Activated CD4-positive, CD25-positive, alpha-beta regulatory T cell treated with anti-CD3 and anti-CD28 coated beads, Interleukin-2, amount 50 U/mL, for 16 hours (primary cell): Measurements from ENCODE around the gene KCNIP1.
"Not testable (repeated sequence)": the region's sequence is repeated elsewhere in the genome, so short reads cannot be mapped to it uniquely, and the experiment has no call there.

Source experiments
- DNase-seq: peaks from one replicate; pipeline ENCODE4 v3.0.0-alpha.2; 2020; ENCODE audit warnings: low read depth, low spot score

The KCNIP1 gene

GRCh38 chr5:170748951-170749471, 245.2 kb downstream of the KCNIP1 start:
- DNase-seq, result no peak

DNA sequence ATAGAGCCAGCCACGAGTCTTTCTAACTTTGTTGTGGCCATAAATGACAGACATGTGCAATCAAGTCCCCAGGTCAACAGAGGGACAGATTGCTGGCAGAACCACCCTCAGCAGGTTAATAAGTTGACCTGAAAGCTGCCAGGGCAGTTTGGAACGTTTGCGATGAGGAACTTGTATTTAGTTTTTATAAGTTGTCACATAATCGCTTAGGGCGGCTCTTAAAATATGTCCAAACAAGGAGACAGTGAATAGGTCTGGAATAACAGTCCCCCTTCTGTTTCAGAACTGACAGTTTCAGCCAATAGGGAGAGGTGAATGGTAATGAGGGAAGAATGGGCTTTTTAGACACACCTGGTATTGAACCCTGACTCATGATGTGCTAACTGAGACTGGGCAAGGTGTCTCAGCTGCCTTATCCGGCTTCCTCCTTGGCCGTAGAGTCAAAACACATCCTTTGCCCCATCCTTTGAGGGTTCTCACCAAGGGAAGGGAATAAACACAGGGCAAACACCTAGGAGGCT, 246.2 kb downstream of the KCNIP1 start:
- DNase-seq, result no peak

GRCh38 chr5:170750791-170751190, 247.0 kb downstream of the KCNIP1 start:
- no peak for DNase-seq

DNA sequence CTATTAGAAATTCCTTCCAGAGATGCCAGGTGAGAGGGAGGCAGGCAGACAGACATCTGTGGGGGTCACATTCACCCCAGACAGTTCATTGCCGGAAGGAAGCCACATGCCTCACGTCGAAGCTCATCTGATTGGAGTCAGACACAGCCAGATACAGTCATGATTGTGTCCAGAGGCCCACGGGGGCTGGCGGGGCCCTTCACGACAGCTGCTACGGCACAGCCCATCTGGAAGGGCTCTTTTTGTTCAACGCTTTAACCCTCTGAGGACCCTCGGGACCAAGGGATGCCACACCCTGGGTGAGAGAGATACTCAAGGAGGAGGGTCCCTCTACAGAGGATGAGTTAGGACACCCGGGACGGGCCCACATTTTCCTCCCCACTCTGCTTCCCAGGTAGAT, 247.8 kb downstream of the KCNIP1 start:
- no peak for DNase-seq

DNA sequence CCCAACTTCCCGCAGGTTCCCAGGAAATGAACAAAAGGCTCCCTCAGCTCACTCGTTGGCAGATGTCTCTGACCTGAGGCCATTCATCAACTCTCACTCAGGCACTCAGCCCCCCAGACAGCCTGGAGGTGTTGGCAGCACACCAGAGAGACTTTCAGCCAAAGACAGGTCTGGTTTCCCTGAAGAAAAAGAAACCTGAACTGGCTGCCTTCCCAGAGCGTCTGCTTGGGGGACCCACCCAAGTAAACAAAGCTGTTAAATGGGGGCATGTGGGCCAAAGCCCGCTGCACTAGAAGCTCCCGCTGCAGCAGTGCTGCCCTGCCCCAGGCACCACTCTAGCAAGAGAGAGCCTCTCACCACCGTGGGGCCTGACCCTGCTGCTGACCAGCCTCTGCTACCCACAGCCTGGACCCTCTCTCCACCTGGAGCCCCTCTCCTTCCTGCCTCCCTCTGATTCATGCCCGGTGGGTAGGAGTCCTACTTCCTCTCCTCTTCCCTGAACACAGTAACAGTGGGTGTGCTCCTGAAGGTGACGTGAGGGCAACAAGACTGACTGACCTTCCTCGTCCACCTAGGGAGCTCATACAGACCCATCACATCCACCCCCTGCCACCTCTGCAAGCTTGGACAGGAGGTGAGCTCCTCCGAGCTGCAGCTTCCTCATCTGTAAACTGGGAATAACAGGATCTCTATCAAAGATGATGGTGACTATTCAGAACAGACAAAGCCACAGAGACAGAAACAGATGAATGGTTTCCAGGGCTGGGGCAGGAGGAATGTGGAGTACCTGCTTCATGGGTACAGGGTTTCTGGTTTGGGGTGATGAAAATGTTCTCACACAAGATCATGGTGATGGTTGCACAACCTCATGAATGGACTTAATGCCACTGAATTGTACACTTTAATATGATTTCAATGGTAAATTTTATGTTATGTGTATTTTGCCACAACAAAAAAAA, 248.7 kb downstream of the KCNIP1 start:
- no peak for DNase-seq

GRCh38 chr5:170753311-170753710, 249.5 kb downstream of the KCNIP1 start:
- DNase-seq, result no peak

- DNase-seq, result not testable (repeated sequence)
These were observed 250.7 kb downstream of the KCNIP1 start for GRCh38 chr5:170754508-170754907.

DNA sequence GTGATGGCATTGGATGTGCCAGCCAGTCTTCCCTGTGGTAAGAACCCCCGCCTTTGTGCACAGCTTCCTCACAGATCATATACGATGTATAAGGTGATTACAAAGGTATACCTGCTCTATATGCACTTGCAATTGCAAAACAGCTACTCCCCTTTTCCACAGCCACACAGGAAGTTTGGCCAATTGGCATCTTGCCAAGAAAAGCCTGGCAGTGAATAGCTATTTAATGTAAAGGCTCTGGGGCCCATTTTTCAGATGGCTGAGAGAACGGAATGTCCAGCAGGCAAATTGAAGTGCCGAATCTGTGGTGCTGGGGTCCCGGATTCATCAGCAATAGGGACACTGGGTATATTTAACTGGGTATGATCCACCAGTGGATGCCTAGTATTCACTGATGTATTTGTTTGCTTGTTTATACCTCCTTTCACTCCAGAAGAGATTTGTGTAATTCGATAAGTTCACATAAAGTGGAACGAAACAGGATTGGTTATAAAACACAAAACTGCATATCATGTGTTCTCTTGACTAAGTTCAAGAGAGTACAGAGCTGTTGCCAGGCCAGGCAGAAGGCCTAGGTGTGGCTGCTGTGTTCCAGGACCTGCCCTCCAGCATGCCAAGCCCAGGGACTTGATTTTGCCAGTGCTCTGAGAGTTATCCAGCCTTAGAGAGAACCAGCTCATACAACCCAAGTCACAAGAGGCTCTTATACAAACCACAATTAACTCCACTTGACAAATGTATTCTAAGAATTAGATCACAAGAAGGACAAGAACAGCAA, 252.0 kb downstream of the KCNIP1 start:
- no peak for DNase-seq

GRCh38 chr5:170756691-170757090, 252.9 kb downstream of the KCNIP1 start:
- no peak for DNase-seq

DNA sequence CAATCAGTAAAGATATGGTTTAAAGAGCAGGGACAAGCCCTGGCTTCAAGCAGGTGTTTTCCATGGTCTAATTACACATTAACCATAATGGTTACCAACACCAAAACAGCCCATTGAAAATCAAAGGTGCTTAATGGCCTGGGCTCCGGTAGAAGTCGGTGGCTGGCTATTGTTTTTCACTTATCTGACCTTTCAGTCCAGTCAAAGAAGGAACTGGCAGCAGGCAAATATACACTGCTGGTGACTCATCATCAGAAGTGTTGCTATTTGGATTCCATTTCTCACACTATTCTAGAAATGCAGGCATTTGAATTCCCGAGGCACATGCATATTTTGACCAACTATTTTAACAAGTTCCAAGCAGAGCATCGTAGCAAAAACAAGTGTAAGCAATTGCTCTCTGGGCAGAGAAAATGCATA, 253.4 kb downstream of the KCNIP1 start:
- no peak for DNase-seq

GRCh38 chr5:170757669-170758068, 253.8 kb downstream of the KCNIP1 start:
- no peak for DNase-seq

GRCh38 chr5:170758481-170758880, 254.7 kb downstream of the KCNIP1 start:
- DNase-seq, result no peak

- no peak for DNase-seq
These were observed 256.3 kb downstream of the KCNIP1 start for GRCh38 chr5:170760113-170760512.

GRCh38 chr5:170761048-170761707, 257.4 kb downstream of the KCNIP1 start:
- DNase-seq, result no peak

DNA sequence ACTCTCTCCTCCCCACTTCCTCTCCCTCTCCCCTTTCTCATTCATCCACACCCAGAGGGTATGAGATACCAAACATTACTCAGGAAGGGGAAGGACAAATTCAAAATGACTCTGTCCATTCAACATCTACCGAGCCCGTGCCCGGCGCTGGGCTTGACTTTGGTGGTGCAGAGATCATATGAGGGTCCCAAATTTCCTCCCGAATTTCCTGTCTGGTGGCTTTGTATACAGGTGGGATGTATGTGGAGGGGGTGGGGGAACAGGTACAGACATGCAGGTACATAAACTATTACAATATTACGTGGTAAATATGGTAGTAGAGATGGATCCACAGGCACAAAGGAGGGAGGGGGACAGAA, 257.9 kb downstream of the KCNIP1 start:
- no peak for DNase-seq

- not testable (repeated sequence) for DNase-seq
These were observed 258.5 kb downstream of the KCNIP1 start for GRCh38 chr5:170762298-170762697.

GRCh38 chr5:170765868-170766267, 262.0 kb downstream of the KCNIP1 start:
- DNase-seq, result not testable (repeated sequence)

- DNase-seq, result no peak
These were observed 265.4 kb downstream of the KCNIP1 start for GRCh38 chr5:170769246-170769645.

DNA sequence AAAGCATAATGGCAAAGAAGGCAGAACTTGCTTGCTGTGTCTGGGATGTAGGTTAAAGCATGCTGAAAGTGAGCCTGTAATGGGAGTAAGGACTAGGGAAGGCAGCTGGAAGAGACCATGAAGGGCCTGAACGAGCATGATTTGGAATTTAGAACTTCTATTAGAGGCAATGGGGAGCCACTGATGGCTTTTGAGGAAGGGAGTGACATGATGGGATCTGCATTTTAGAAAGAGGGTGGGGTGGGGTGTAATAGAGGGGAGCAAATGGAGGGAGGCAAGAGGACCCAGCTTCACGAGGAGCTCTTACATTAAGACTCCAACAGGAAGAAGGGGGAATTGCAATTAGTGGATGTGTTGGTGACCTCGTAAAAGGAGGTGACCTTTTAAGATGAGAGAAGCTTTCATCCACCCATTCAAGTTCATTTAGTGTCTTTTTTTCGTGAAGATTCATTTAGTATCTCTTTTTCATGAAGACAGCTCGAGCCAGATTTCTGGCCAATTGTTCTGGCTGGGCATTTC, 266.1 kb downstream of the KCNIP1 start:
- no peak for DNase-seq

GRCh38 chr5:170771496-170771895, 267.7 kb downstream of the KCNIP1 start:
- DNase-seq, result no peak
